ENCODE results near the gene NEURL1.
"Not testable (repeated sequence)": the region's sequence is repeated elsewhere in the genome, so short reads cannot be mapped to it uniquely, and the experiment has no call there.

Gene NEURL1

GRCh38 chr10:103463499-103463898 is 30.0 kb upstream of the NEURL1 start:
- no peak for DNase-seq

- no peak for DNase-seq
These were observed 27.9 kb upstream of the NEURL1 start for GRCh38 chr10:103465411-103466179.

GRCh38 chr10:103466734-103467133 is 26.8 kb upstream of the NEURL1 start:
- DNase-seq, result no peak

- DNase-seq, result no peak
These were observed 26.1 kb upstream of the NEURL1 start for GRCh38 chr10:103467406-103467805.

GRCh38 chr10:103469201-103469600 is 24.3 kb upstream of the NEURL1 start:
- DNase-seq, result no peak

- no peak for DNase-seq
These were observed 22.5 kb upstream of the NEURL1 start for GRCh38 chr10:103470761-103471653.

GRCh38 chr10:103472005-103472404 is 21.5 kb upstream of the NEURL1 start:
- no peak for DNase-seq

- no peak for DNase-seq
These were observed 20.2 kb upstream of the NEURL1 start for GRCh38 chr10:103473261-103473671.

- no peak for DNase-seq
These were observed 19.4 kb upstream of the NEURL1 start for GRCh38 chr10:103474077-103474476.

- DNase-seq, result no peak
These were observed 18.1 kb upstream of the NEURL1 start for GRCh38 chr10:103475437-103475836.

- DNase-seq, result no peak
These were observed 17.3 kb upstream of the NEURL1 start for GRCh38 chr10:103476046-103476768.

- no peak for DNase-seq
These were observed 14.8 kb upstream of the NEURL1 start for GRCh38 chr10:103478671-103479070.

- no peak for DNase-seq
These were observed 14.4 kb upstream of the NEURL1 start, which contains the start of gene CALHM3 for GRCh38 chr10:103479135-103479534. TSS of gene CALHM3 (minus strand) at chr10:103479240. CDS start at chr10:103479032, 208 bp downstream.

GRCh38 chr10:103480521-103480920 is 13.0 kb upstream of the NEURL1 start:
- DNase-seq, result no peak

GRCh38 chr10:103481974-103482531 is 11.5 kb upstream of the NEURL1 start:
- DNase-seq, result peak; percentile 58

GRCh38 chr10:103486635-103487409 is 6.7 kb upstream of the NEURL1 start:
- not testable (repeated sequence) for DNase-seq

- DNase-seq, result no peak
These were observed 6.1 kb upstream of the NEURL1 start for GRCh38 chr10:103487410-103487708.

- DNase-seq, result no peak
These were observed 2.6 kb upstream of the NEURL1 start for GRCh38 chr10:103490986-103491314.

- DNase-seq, result peak; percentile 45
These were observed 1.7 kb upstream of the NEURL1 start for GRCh38 chr10:103491729-103492364.

- no peak for DNase-seq
These were observed 747 bp upstream of the NEURL1 start for GRCh38 chr10:103492655-103493261.
